HG03159 (cell line): ENCODE results near the gene TMEM129.

Experiments used
- ATAC-seq: cut with Tn5 transposase; IDR thresholded peaks from one replicate; pipeline ENCODE4 v1.9.1; 2021; ENCODE audit warnings: mild to moderate bottlenecking, moderate library complexity; ENCODE audit not compliant: unreplicated experiment

The TMEM129 gene

GRCh38 chr4:1670279-1670678 is 50.8 kb downstream of the TMEM129 start:
- no peak for ATAC-seq

DNA sequence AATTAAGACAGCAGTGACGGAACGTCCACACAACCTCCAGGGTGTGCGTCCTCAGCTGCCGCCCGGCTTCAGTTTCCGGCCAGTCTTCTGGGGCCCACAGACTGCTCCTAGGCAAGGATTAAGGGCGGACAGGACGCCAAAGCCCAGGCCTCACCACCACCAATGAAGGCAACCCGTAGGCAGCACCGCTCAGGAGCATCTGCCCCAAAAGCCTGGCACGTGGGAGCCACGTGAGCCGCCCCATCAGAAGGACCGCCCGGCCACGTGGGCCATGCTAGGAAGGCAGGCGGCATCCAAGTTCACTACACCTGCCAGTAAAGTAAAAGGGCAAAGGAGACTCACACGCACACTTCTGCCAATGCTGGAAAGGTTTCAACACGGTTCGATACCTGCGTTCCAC is 51.3 kb downstream of the TMEM129 start:
- ATAC-seq: no peak

DNA sequence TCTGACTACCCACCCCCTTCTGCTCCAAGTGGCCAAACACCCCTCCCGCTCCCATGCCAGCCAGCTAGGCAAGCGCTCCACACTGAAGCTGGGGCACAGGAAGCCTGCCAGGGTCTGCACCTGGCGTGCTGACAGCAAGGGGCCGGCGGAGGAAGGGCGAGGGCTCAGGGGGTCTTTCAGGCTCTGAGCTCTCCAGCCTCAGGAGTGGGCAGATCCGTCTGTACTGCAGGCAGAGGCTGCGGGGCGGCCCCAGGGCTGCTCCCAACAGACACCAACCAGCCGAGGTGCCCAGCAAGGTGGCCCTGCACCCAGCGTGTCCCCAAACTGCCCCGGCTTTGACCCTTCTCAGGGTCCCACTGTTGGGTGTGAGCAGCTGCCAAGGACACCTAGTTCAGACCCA is 51.9 kb downstream of the TMEM129 start:
- no peak for ATAC-seq

DNA sequence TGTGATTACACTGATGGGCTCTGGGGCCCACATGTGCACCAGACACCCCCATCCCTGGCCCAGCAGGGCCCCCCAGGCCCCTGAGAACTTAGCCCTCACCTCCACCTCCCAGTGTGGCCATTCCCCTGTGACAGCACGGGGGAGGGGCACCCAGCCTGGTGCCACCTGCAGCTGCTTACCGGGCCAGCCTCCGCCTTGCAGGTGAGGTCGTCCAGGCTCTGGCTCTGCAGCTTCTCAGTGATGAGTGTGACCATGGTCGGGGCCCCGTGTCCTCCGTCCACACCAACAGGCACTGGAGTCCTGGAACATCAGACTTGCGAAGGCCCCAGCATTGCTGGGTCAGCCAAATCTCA is 52.7 kb downstream of the TMEM129 start:
- no peak for ATAC-seq

DNA sequence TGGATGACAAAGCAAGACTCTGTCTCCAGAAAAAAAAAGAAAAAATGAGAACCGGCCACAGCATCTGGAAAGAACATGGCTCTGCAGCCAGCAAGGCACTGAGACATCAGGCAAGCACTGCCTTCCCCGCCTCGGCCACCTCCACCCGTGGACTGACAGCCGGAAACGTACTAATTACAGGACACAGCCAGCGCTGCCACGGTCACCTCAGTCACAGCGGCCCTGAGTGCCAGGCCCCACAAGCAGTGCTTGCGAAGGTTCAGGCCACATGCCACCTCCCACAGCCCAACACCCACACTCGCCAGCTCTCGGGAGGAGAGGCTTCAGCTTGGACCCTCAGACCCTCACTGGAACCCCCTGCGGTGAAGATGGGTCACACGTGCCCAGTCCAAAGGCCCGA is 53.9 kb downstream of the TMEM129 start:
- no peak for ATAC-seq

DNA sequence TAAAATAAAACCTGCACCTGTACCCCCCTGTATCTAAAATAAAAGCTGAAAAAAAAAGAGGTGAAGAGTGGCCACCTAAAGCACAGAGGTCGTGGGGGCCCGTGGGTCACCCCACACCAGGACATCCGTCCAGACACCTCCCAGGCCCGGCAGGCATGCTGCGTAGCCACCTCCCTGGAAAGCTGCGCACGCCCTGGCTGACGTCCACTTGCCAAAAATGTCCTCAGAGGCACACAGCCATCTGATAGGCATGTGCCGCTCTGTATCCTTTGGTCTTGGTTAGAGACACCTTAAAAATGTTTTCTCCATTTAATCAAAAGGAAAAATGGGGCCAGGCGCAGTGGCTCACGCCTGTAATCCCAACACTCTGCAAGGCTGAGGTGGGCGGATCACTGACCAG is 54.7 kb downstream of the TMEM129 start:
- no peak for ATAC-seq
